K562 (cell line): ENCODE measurements around the gene PRSS48. TPM values are rescaled to one million over a fixed set of nuclear protein-coding genes. Genes with fewer than 3 reads are reported as not detected.

Source experiments
- ATAC-seq: fragments of 200-7000 bp; cut with Tn5 transposase; 3 replicates; pipeline ENCODE4 v1.9.1; 2020; ENCODE audit warnings: moderate library complexity
- BruUV-seq: library from RNA; stranded (reverse); fragments of 400-500 nt; replicated peaks from 2 replicates; lab custom pipeline; 2021; lab: Mats Ljungman, UMichigan
- CTCF ChIA-PET: fragments of 300-600 bp; formaldehyde crosslinking; extraction: SDS; loops from one replicate; lab custom pipeline; 2021; ENCODE audit warnings: low intra/inter-chr PET ratio; lab: Yijun Ruan, JAX
- POLR2A ChIA-PET: fragments of 300-600, 350-650 bp; sonication (Branson Sonifier 250); formaldehyde crosslinking; extraction: SDS; loops from one replicate; lab custom pipeline; 2021; ENCODE audit warnings: antibody characterized with exemption, inconsistent platforms; lab: Yijun Ruan, JAX
- DNase-seq, 4 experiments: peaks; one replicate each; pipeline versions ENCODE4 v3.0.0 to v3.0.0-alpha.2; 2011 to 2018; ENCODE audit warnings: low spot score in 3 of 4, mixed read lengths in 3 of 4; ENCODE audit errors: extremely low read depth in 1 of 4
- FAIRE-seq: peaks from 2 replicates; lab custom pipeline; 2011; peaks lifted over from hg19 to GRCh38; lab: Jason Lieb, UNC
- H2AFZ ChIP-seq: 2 replicates; pipeline ENCODE4 v1.6.0; 2011; ENCODE audit warnings: low read depth, low read length, control low read depth, inconsistent platforms
- H3K27ac ChIP-seq: fragments of 200-600 bp; 3 replicates; pipeline ENCODE4 v1.8.0; 2011; ENCODE audit warnings: low read depth, mild to moderate bottlenecking, control low read depth, inconsistent platforms, low read length, moderate library complexity, mixed read lengths; ENCODE audit errors: extremely low read depth
- H3K27me3 ChIP-seq, 2 experiments: fragments of 300-600 bp in 1 of 2; 2 replicates in 1 of 2; 3 replicates in 1 of 2; pipeline versions ENCODE4 v1.6.0 to v1.8.0; 2011; ENCODE audit warnings: inconsistent platforms in 2 of 2, low read length in 2 of 2, mild to moderate bottlenecking in 1 of 2, mixed read lengths in 1 of 2, moderate library complexity in 1 of 2; ENCODE audit not compliant: control insufficient read depth in 2 of 2, insufficient read depth in 2 of 2
- H3K36me3 ChIP-seq: fragments of 300-600 bp; 3 replicates; pipeline ENCODE4 v1.8.0; 2011; ENCODE audit warnings: mild to moderate bottlenecking, low read length, inconsistent platforms; ENCODE audit not compliant: control insufficient read depth, insufficient read depth
- H3K4me1 ChIP-seq, 2 experiments: fragments of 200-600 bp in 1 of 2; replicated peaks in 1 of 2; 2 replicates in 1 of 2; 3 replicates in 1 of 2; pipeline versions ENCODE4 v1.5.1 to v1.8.0; 2011; ENCODE audit warnings: inconsistent platforms in 2 of 2, low read length in 2 of 2, mild to moderate bottlenecking in 1 of 2, mixed read lengths in 1 of 2, moderate library complexity in 1 of 2; ENCODE audit not compliant: control insufficient read depth in 2 of 2, insufficient read depth in 2 of 2
- H3K4me2 ChIP-seq: 2 replicates; pipeline ENCODE4 v1.6.1; 2011; ENCODE audit warnings: low read length, control low read depth, inconsistent platforms, mixed read lengths; ENCODE audit not compliant: insufficient read depth
- H3K4me3 ChIP-seq: fragments of 200-600 bp; sonication (generic), shearing (Covaris generic); 2 replicates; pipeline ENCODE4 v1.5.1; 2016; ENCODE audit warnings: control low read depth, inconsistent platforms
- H3K79me2 ChIP-seq: fragments of 200-600 bp; 3 replicates; pipeline ENCODE4 v1.8.0; 2011; ENCODE audit warnings: low read length, inconsistent platforms; ENCODE audit not compliant: control insufficient read depth, insufficient read depth
- H3K9ac ChIP-seq, 2 experiments: 2 replicates each; pipeline versions ENCODE4 v1.6.0 to v1.6.1; 2011; ENCODE audit warnings: low read depth in 2 of 2, low read length in 2 of 2, control low read depth in 1 of 2, inconsistent platforms in 1 of 2, mild to moderate bottlenecking in 1 of 2, mixed read lengths in 1 of 2; ENCODE audit not compliant: insufficient read depth in 1 of 2
- H3K9me1 ChIP-seq: one replicate; pipeline ENCODE4 v1.6.0; 2011; ENCODE audit warnings: inconsistent platforms, mild to moderate bottlenecking, low read length, moderate library complexity; ENCODE audit not compliant: control insufficient read depth, insufficient read depth
- H3K9me3 ChIP-seq: replicated peaks from 2 replicates; pipeline ENCODE4 v1.5.1; 2011; ENCODE audit warnings: low read depth, low read length, inconsistent platforms; ENCODE audit not compliant: control insufficient read depth, insufficient read depth
- H4K20me1 ChIP-seq: replicated peaks from 2 replicates; pipeline ENCODE4 v1.6.1; 2011; ENCODE audit warnings: low read length, inconsistent platforms, mixed read lengths; ENCODE audit not compliant: control insufficient read depth, insufficient read depth
- CBX1 ChIP-seq: sonication (generic); IDR thresholded peaks from 2 replicates; pipeline ENCODE4 v1.6.1; 2016; ENCODE audit warnings: antibody characterized with exemption, low read depth, mild to moderate bottlenecking
- COPS2 ChIP-seq: fragments of 450-650 bp; conservative IDR thresholded peaks from 2 replicates; pipeline ENCODE4 v1.6.1; 2016; ENCODE audit warnings: mild to moderate bottlenecking, moderate library complexity
- FOXP1 ChIP-seq: sonication (generic); formaldehyde crosslinking; IDR thresholded peaks from 2 replicates; pipeline ENCODE4 v1.8.0; 2022; ENCODE audit warnings: mild to moderate bottlenecking, missing genetic modification reagents
- GTF2F1 ChIP-seq: IDR thresholded peaks from 2 replicates; pipeline ENCODE4 v1.6.1; 2011; ENCODE audit warnings: low read depth, low read length, improper control_type of control experiment
- MXI1 ChIP-seq: IDR thresholded peaks from 2 replicates; pipeline ENCODE4 v1.6.1; 2011; ENCODE audit warnings: low read depth, mild to moderate bottlenecking, improper control_type of control experiment, low read length
- SUPT5H ChIP-seq: fragments of 450-650 bp; IDR thresholded peaks from 2 replicates; pipeline ENCODE4 v1.6.1; 2016
- ZNF175 ChIP-seq: fragments of 200-800 bp; sonication (Bioruptor generic); IDR thresholded peaks from 2 replicates; pipeline ENCODE4 v1.6.1; 2016; ENCODE audit warnings: low read depth, mild to moderate bottlenecking, missing genetic modification characterization, missing compliant biosample characterization
- ZNF263 ChIP-seq: sonication (generic); formaldehyde crosslinking; IDR thresholded peaks from 2 replicates; pipeline ENCODE4 v1.8.0; 2022; ENCODE audit warnings: mild to moderate bottlenecking, missing genetic modification reagents, borderline replicate concordance
- ZNF717 ChIP-seq: fragments of 250-450 bp; sonication (Bioruptor Pico); IDR thresholded peaks from 2 replicates; pipeline ENCODE4 v1.5.0; 2021
- WGBS: fragments of 100-300 bp; shearing (Covaris generic); methylation state at CpG from one replicate; pipeline ENCODE4 v1.1.6; 2016; ENCODE audit warnings: low coverage, mixed read lengths; ENCODE audit not compliant: insufficient coverage; ENCODE audit errors: missing lambda C conversion rate; 5-methylcytosine and 5-hydroxymethylcytosine counted together
- in situ Hi-C: fragments of 300-500 bp; cut with MboI; formaldehyde crosslinking; loops from 4 replicates; pipeline ENCODE4 v1.15.0; 2018; ENCODE audit warnings: inconsistent platforms, mixed read lengths
- intact Hi-C: fragments of 100-400 bp; cut with micrococcal nuclease; formaldehyde crosslinking; loops from 2 replicates; pipeline ENCODE4 v1.14.2; 2022
- polyA plus RNA-seq, 8 experiments: library from polyadenylated mRNA; depleted of rRNA in 4 of 8; stranded (reverse) in 5 of 8; unstranded in 3 of 8; fragments of >200 nt; fragmentation: Nextera tagmentation in 2 of 8; fragmentation: Illumina TruSeq in 1 of 8; extraction: Ambion mirVana in 2 of 8; extraction: Trizol in 1 of 8; gene quantifications; 2 replicates each; pipeline versions ENCODE4 v1.2.1 to v1.2.3, GENCODE V29; 2011 to 2014; ENCODE audit warnings: inconsistent platforms in 1 of 8, missing spikeins in 1 of 8
- total RNA-seq, 7 experiments: library from RNA; depleted of rRNA in 6 of 7; stranded (reverse); fragments of >200 nt in 6 of 7; fragmentation: Illumina TruSeq in 2 of 7; extraction: Trizol in 2 of 7; gene quantifications; 2 replicates each; pipeline versions ENCODE4 v1.2.1 to v1.2.3, GENCODE V29; 2011 to 2021; ENCODE audit warnings: low replicate concordance in 1 of 7
- TF ChIP-seq, protein P1 (sequence below): fragments of 450-650 bp; formaldehyde crosslinking; IDR thresholded peaks from 2 replicates; pipeline ENCODE4 v1.4.0; 2020; ENCODE audit warnings: mild to moderate bottlenecking, moderate library complexity
- TF ChIP-seq, protein P2 (sequence below): fragments of 250-450 bp; sonication (Bioruptor Pico); IDR thresholded peaks from 2 replicates; pipeline ENCODE4 v1.4.0; 2020; ENCODE audit warnings: mild to moderate bottlenecking, moderate library complexity
- TF ChIP-seq, protein P3 (sequence below): fragments of 150-350 bp; conservative IDR thresholded peaks from 2 replicates; pipeline ENCODE4 v1.6.1; 2014; ENCODE audit warnings: low read length

Gene PRSS48
- total and polyA plus RNA-seq, 9 of the 15 experiments (the other 6 are each of a cell fraction or from before 2014, with no cell fraction given) = not detected

DNA sequence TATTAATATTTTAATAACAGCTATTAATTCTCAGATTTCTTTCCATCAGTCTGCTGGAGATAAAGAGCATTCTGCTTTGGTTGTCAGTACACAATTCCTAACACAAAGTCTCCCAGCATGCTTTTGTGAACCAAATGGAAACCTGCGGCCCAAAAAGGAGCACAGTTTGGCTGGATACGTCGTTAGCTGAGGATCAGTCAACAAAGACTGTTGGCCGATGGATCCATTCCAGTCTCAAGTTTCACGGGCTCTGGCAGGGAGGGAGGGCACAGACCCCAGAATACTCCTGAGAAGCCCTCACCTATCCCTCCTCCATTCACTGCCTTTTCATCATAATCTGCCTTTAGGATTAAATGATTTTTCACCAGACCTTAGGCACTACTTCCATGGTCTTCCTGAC, 26.3 kb upstream of the PRSS48 start:
- H3K27ac ChIP-seq = no peak overlapping the region
- CTCF ChIA-PET = no interaction called here
- ATAC-seq (no peak), DNase-seq (no peak), FAIRE-seq (no peak)
- H3K9me1 ChIP-seq = no peaks in the 10 kb centered on the region
- WGBS = 0% methylated on average over 5 of the region's 5 CpGs
- no peaks in the 10 kb centered on the region for H3K4me1 ChIP-seq
- H3K79me2 ChIP-seq = no peaks in the 10 kb centered on the region
- no peak overlapping the region for H3K4me3 ChIP-seq
- no peak for TF ChIP-seq ZNF175
- TF ChIP-seq, protein P1, sequence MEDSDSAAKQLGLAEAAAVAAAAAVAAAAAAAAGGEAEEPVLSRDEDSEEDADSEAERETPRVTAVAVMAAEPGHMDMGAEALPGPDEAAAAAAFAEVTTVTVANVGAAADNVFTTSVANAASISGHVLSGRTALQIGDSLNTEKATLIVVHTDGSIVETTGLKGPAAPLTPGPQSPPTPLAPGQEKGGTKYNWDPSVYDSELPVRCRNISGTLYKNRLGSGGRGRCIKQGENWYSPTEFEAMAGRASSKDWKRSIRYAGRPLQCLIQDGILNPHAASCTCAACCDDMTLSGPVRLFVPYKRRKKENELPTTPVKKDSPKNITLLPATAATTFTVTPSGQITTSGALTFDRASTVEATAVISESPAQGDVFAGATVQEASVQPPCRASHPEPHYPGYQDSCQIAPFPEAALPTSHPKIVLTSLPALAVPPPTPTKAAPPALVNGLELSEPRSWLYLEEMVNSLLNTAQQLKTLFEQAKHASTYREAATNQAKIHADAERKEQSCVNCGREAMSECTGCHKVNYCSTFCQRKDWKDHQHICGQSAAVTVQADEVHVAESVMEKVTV (CRISPR knock-in tag) = no peak
- no peak for TF ChIP-seq MXI1
- no peak for TF ChIP-seq FOXP1 (CRISPR knock-in tag)
- no peak for TF ChIP-seq COPS2
- no peak for TF ChIP-seq GTF2F1
- no peak for TF ChIP-seq CBX1
- TF ChIP-seq, protein P2, sequence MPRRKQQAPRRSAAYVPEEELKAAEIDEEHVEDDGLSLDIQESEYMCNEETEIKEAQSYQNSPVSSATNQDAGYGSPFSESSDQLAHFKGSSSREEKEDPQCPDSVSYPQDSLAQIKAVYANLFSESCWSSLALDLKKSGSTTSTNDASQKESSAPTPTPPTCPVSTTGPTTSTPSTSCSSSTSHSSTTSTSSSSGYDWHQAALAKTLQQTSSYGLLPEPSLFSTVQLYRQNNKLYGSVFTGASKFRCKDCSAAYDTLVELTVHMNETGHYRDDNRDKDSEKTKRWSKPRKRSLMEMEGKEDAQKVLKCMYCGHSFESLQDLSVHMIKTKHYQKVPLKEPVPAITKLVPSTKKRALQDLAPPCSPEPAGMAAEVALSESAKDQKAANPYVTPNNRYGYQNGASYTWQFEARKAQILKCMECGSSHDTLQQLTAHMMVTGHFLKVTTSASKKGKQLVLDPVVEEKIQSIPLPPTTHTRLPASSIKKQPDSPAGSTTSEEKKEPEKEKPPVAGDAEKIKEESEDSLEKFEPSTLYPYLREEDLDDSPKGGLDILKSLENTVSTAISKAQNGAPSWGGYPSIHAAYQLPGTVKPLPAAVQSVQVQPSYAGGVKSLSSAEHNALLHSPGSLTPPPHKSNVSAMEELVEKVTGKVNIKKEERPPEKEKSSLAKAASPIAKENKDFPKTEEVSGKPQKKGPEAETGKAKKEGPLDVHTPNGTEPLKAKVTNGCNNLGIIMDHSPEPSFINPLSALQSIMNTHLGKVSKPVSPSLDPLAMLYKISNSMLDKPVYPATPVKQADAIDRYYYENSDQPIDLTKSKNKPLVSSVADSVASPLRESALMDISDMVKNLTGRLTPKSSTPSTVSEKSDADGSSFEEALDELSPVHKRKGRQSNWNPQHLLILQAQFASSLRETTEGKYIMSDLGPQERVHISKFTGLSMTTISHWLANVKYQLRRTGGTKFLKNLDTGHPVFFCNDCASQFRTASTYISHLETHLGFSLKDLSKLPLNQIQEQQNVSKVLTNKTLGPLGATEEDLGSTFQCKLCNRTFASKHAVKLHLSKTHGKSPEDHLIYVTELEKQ (CRISPR knock-in tag) = no peak
- no peak for TF ChIP-seq ZNF717 (CRISPR knock-in tag)
- no peak for TF ChIP-seq ZNF263
- no peak for TF ChIP-seq SUPT5H
- TF ChIP-seq, protein P3, sequence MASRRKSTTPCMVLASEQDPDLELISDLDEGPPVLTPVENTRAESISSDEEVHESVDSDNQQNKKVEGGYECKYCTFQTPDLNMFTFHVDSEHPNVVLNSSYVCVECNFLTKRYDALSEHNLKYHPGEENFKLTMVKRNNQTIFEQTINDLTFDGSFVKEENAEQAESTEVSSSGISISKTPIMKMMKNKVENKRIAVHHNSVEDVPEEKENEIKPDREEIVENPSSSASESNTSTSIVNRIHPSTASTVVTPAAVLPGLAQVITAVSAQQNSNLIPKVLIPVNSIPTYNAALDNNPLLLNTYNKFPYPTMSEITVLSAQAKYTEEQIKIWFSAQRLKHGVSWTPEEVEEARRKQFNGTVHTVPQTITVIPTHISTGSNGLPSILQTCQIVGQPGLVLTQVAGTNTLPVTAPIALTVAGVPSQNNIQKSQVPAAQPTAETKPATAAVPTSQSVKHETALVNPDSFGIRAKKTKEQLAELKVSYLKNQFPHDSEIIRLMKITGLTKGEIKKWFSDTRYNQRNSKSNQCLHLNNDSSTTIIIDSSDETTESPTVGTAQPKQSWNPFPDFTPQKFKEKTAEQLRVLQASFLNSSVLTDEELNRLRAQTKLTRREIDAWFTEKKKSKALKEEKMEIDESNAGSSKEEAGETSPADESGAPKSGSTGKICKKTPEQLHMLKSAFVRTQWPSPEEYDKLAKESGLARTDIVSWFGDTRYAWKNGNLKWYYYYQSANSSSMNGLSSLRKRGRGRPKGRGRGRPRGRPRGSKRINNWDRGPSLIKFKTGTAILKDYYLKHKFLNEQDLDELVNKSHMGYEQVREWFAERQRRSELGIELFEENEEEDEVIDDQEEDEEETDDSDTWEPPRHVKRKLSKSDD = no peak
- no peaks in the 10 kb centered on the region for H3K36me3 ChIP-seq
- POLR2A ChIA-PET = no interaction called here
- H3K9ac ChIP-seq = no peak overlapping the region
- no peaks in the 10 kb centered on the region for H3K9me3 ChIP-seq
- H4K20me1 ChIP-seq = no peaks in the 10 kb centered on the region
- H3K4me2 ChIP-seq = no peak overlapping the region
- peaks cover 6 to 13% of the 10 kb centered on the region in 2 experiments; a peak in 3 of 5 replicates for H3K27me3 ChIP-seq
- in situ Hi-C loops (no loop called here), intact Hi-C loops (no loop called here)
- H2AFZ ChIP-seq = no peak overlapping the region
- BruUV-seq = no TSS peak
